ENCODE results near the gene MRPL38.

- no peak for TF ChIP-seq ZNF121 (CRISPR knock-in tag; IDR thresholded peaks at IDR 0.05)
- no peak for TF ChIP-seq KAT7 (CRISPR knock-in tag; IDR thresholded peaks at IDR 0.05; ENCODE audit: borderline replicate concordance)
Measured at GRCh38 chr17:75942473-75942872, 37.8 kb upstream of the MRPL38 start.
